Upper lobe of left lung (tissue), 6 donors: ENCODE results near the gene RPS27. TPM values are rescaled to one million over a fixed set of nuclear protein-coding genes. Genes with fewer than 3 reads are reported as not detected.

Experiments
- ATAC-seq, 2 donors: fragments of 200-7000 bp; cut with Tn5 transposase; one replicate each; pipeline ENCODE4 v1.9.1; 2022; ENCODE audit warnings: mild to moderate bottlenecking in 2 of 2, moderate library complexity in 2 of 2; ENCODE audit not compliant: low FRiP score in 2 of 2
- DNase-seq, 2 donors: peaks; one replicate each; pipeline ENCODE4 v3.0.0-alpha.2; 2019 to 2020
- H3K27ac ChIP-seq, 4 donors: fragments of 200-600 bp; sonication (generic); one replicate each; pipeline ENCODE4 v1.5.1; 2016 to 2019
- H3K27me3 ChIP-seq, 4 donors: fragments of 200-600 bp; sonication (generic); one replicate each; pipeline ENCODE4 v1.5.1; 2017 to 2019
- H3K36me3 ChIP-seq, 4 donors: fragments of 200-600 bp; sonication (generic); one replicate each; pipeline ENCODE4 v1.5.1; 2016 to 2019
- H3K4me1 ChIP-seq, 4 donors: fragments of 200-600 bp; sonication (generic); one replicate each; pipeline ENCODE4 v1.5.1; 2018 to 2019
- H3K4me3 ChIP-seq, 4 donors: fragments of 200-600 bp; sonication (generic); one replicate each; pipeline ENCODE4 v1.5.1; 2017 to 2019; ENCODE audit warnings: mild to moderate bottlenecking in 2 of 4, moderate library complexity in 1 of 4
- H3K9me3 ChIP-seq, 4 donors: fragments of 200-600 bp; sonication (generic); one replicate each; pipeline ENCODE4 v1.5.1; 2018 to 2019
- EP300 ChIP-seq, 4 donors: sonication (generic); formaldehyde crosslinking; IDR thresholded peaks; one replicate each; pipeline ENCODE4 v1.5.1; 2017; ENCODE audit warnings: antibody characterized with exemption in 4 of 4, control low read depth in 2 of 4
- POLR2A ChIP-seq, 4 donors: fragments of 450-650 bp; IDR thresholded peaks; one replicate each; pipeline ENCODE4 v1.5.1; 2016 to 2017; ENCODE audit warnings: antibody characterized with exemption in 4 of 4, mild to moderate bottlenecking in 2 of 4
- POLR2AphosphoS5 ChIP-seq, 2 donors: sonication (generic); formaldehyde crosslinking; IDR thresholded peaks; one replicate each; pipeline ENCODE4 v1.5.1; 2017; ENCODE audit warnings: antibody characterized with exemption in 2 of 2
- WGBS, 2 donors: methylation state at CpG; one replicate each; pipeline ENCODE4 v1.1.5; 2017 to 2018; 5-methylcytosine and 5-hydroxymethylcytosine counted together
- total RNA-seq, 6 donors: library from RNA; depleted of rRNA in 4 of 6; stranded (reverse); fragments of >200 nt in 4 of 6; gene quantifications; one replicate each; pipeline versions ENCODE4 v1.1.0 to v1.2.1, GENCODE V29; 2016 to 2021
- TF ChIP-seq, protein P1 (sequence below), 6 experiments: fragments of 450-650 bp in 4 of 6; fragments of 200-600 bp in 2 of 6; sonication (generic) in 2 of 6; IDR thresholded peaks; one replicate each; pipeline ENCODE4 v1.5.1; 2016 to 2019; ENCODE audit warnings: antibody characterized with exemption in 6 of 6
- donor health status: DM: no; HTN: no; CAD: no; lungs with moderate emphysema.
- donor health status: DM: no; HTN: yes; CAD: no; lungs with severe emphysema.

RPS27 gene
- total RNA-seq, 6 donors from 2014 or later, result 551 to 2,666 (median 1,424) TPM

DNA sequence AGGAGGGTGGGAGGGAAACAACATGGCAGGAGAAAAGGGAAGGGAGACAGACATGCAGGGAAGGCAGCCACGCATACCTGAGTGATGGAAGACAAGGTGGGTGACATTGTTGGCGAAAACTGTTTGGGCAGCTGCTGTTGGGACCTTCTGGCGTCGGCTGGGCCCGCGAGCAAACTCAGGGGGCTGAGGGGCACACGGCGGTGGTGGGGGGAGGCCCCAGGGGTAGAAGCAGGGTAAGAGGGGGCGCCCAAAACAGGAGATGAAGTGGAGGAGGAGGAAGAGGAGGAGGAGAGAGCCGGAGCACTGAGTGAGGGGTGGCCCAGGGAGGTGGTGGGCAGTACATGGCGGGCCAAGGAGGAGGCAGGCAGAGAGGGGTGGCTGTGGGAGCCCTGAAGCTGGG lies 39.4 kb upstream of the RPS27 start:
- TF ChIP-seq POLR2A (IDR thresholded peaks at IDR 0.05) (no peak), EP300 (IDR thresholded peaks at IDR 0.05) (no peak), POLR2AphosphoS5 (IDR thresholded peaks at IDR 0.05) (no peak)
- TF ChIP-seq, protein P1, sequence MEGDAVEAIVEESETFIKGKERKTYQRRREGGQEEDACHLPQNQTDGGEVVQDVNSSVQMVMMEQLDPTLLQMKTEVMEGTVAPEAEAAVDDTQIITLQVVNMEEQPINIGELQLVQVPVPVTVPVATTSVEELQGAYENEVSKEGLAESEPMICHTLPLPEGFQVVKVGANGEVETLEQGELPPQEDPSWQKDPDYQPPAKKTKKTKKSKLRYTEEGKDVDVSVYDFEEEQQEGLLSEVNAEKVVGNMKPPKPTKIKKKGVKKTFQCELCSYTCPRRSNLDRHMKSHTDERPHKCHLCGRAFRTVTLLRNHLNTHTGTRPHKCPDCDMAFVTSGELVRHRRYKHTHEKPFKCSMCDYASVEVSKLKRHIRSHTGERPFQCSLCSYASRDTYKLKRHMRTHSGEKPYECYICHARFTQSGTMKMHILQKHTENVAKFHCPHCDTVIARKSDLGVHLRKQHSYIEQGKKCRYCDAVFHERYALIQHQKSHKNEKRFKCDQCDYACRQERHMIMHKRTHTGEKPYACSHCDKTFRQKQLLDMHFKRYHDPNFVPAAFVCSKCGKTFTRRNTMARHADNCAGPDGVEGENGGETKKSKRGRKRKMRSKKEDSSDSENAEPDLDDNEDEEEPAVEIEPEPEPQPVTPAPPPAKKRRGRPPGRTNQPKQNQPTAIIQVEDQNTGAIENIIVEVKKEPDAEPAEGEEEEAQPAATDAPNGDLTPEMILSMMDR (IDR thresholded peaks at IDR 0.05), result no peak
- Histone ChIP-seq H3K27me3 (no peaks in the 10 kb centered on the region), H3K27ac (no peak overlapping the region), H3K4me1 (peaks cover 13 to 30% (median 17%) of the 10 kb centered on the region in 4 donors), H3K36me3 (peaks cover 24 to 82% (median 64%) of the 10 kb centered on the region in 4 donors), H3K9me3 (no peaks in the 10 kb centered on the region), H3K4me3 (no peak overlapping the region)
- no peak for ATAC-seq
- WGBS, 2 donors, result 90 to 95% methylated on average over 11 of the region's 11 CpGs
- DNase-seq, result no peak

DNA sequence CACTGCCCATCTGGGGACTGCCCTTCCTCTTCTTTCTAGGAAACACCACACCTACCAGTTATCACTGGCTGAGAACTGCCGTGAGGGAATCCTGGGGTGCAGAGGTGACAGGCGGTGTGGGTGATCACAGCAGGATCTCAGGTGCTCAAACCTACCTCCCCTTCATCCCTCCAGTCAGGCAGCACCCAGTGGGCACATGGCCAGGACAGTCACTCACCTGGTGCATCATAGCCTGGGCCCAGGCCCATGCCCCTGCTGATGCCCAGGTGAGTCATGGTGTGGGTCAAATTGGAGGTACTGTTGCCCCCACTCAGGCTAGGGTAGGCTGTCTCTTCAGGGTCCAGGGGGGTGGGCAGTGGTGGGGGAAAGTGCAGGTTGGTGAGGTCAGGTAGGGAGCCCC lies 38.8 kb upstream of the RPS27 start:
- DNase-seq, result no peak
- no peaks in the 10 kb centered on the region for H3K9me3 ChIP-seq
- H3K27me3 ChIP-seq, result no peaks in the 10 kb centered on the region
- 100% methylated on average over 1 to 2 of the region's 2 CpGs for WGBS, 2 donors
- TF ChIP-seq POLR2AphosphoS5 (IDR thresholded peaks at IDR 0.05) (no peak), EP300 (IDR thresholded peaks at IDR 0.05) (no peak), POLR2A (IDR thresholded peaks at IDR 0.05) (no peak)
- TF ChIP-seq, protein P1 (IDR thresholded peaks at IDR 0.05), result no peak
- ATAC-seq, result no peak
- H3K27ac ChIP-seq, result no peak overlapping the region
- H3K4me1 ChIP-seq, result peaks cover 17 to 34% (median 21%) of the 10 kb centered on the region in 4 donors
- no peak overlapping the region for H3K4me3 ChIP-seq
- peaks cover 24 to 81% (median 64%) of the 10 kb centered on the region in 4 donors for H3K36me3 ChIP-seq

DNA sequence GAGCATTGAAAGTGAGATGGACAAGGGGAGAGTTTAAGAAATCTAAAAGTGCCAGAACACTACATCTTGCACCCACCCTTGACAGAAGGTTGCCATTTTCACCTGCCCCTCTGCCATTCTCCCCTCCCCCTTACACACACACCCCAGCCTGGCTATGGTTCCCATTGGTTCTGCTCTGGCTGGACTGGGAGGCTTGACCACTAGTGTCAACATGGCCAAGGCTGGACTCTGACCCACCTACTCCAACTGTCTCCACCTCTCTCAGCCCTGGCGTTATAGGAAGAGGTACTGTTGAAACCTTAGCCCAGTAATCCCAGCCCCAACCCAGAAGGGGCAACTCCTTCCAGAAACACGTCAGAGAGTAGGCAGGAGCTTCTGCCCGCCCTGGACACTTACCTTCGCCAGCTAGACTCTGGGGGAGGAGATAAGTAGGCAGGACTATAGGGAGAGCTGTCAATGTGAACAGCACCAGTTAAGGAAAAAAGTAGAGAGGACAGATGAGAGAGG lies 36.6 kb upstream of the RPS27 start:
- H3K4me1 ChIP-seq, result peaks cover 23 to 40% (median 24%) of the 10 kb centered on the region in 4 donors
- ATAC-seq (no peak), DNase-seq (no peak)
- no peak overlapping the region for H3K4me3 ChIP-seq
- TF ChIP-seq POLR2AphosphoS5 (IDR thresholded peaks at IDR 0.05) (no peak), EP300 (IDR thresholded peaks at IDR 0.05) (no peak), POLR2A (IDR thresholded peaks at IDR 0.05) (no peak)
- TF ChIP-seq, protein P1 (IDR thresholded peaks at IDR 0.05), result no peak
- WGBS, 2 donors, result 82 to 85% methylated on average over 4 of the region's 4 CpGs
- H3K27ac ChIP-seq, result no peak overlapping the region
- no peaks in the 10 kb centered on the region for H3K9me3 ChIP-seq
- H3K27me3 ChIP-seq, result no peaks in the 10 kb centered on the region
- H3K36me3 ChIP-seq, result peaks cover 24 to 62% (median 49%) of the 10 kb centered on the region in 4 donors

DNA sequence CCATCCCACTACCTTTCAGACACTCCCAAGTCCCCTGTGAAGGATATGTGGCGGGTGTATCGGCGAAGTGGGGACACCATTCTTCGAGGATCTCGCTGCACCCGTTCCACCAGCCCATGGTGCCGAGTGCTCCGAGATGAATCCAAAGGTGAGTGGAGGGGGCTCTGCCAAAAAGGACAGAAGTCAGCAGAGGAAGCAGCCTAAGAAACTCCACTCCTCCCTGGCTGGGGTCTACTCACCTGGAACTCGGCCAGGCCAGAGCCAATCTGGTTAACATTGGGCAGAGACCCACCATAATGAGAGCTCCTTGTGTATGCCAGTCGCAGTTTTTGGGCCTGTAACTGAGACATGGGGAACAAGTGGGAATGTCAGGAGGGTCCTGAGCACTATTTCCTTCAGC lies 35.7 kb upstream of the RPS27 start:
- no peak for TF ChIP-seq EP300 (IDR thresholded peaks at IDR 0.05)
- 97 to 98% methylated on average over 9 to 10 of the region's 10 CpGs for WGBS, 2 donors
- DNase-seq, result no peak
- no peak for ATAC-seq
- H3K27me3 ChIP-seq, result no peaks in the 10 kb centered on the region
- H3K27ac ChIP-seq, result no peak overlapping the region
- H3K36me3 ChIP-seq, result peaks cover 24 to 58% (median 42%) of the 10 kb centered on the region in 4 donors
- H3K4me3 ChIP-seq, result no peak overlapping the region
- H3K4me1 ChIP-seq, result peaks cover 27 to 47% (median 31%) of the 10 kb centered on the region in 4 donors
- H3K9me3 ChIP-seq, result no peaks in the 10 kb centered on the region

DNA sequence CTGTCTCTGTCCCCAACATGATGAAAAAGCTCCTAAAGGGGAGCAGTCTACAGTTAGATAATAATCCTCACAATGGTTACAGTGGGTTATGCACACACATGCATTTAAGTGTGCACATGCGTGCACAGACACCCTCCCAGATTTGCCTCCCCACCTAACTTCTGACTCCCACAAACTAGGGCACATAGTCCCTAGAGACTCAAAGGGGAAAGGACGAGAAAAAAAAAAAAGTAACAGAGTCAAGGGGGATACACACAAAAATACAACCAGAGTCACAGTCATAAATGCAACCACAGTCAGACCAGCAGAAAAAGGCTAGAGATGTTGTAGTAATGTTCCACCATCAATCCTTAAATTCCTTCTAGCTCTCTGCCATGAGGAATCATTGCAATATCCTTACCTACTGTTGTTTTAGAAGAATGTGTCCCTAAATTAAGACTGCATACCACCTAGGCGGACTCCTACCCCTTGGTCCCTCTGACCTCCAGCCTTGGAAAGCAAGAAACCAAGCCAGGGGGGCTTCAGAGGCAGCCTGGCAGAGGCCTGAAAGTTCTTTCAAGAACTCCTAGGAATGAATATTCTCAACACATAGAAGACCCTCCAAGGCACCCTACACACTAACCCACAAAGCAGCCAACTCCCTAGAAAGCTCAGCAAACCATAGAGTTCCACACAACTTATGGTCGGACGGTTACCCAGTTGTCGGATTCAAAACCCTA lies 33.4 kb upstream of the RPS27 start:
- ATAC-seq (no peak), DNase-seq (no peak)
- Histone ChIP-seq H3K4me3 (peak overlapping the region; percentile 83 to 96 (median 90)), H3K4me1 (peaks cover 43 to 70% (median 47%) of the 10 kb centered on the region in 4 donors), H3K27ac (peak overlapping the region; percentile 91 to 96 (median 93)), H3K36me3 (peaks cover 5 to 57% (median 30%) of the 10 kb centered on the region in 4 donors), H3K9me3 (no peaks in the 10 kb centered on the region), H3K27me3 (no peaks in the 10 kb centered on the region)
- no peak for TF ChIP-seq EP300 (IDR thresholded peaks at IDR 0.05)
- TF ChIP-seq POLR2AphosphoS5 (IDR thresholded peaks at IDR 0.05), result no peak
- TF ChIP-seq, protein P1 (IDR thresholded peaks at IDR 0.05), result no peak
- TF ChIP-seq POLR2A (IDR thresholded peaks at IDR 0.05), result no peak
- 28 to 30% methylated on average over 6 of the region's 6 CpGs for WGBS, 2 donors
